Small intestine (tissue), 7 donors: Measurements from ENCODE around the gene MARK4. TPM values are rescaled to one million over a fixed set of nuclear protein-coding genes. Genes with fewer than 3 reads are reported as not detected.

Experiments used
- DNase-seq, 2 donors: peaks; one replicate each; pipeline versions ENCODE4 v3.0.0 to v3.0.0-alpha.2; 2013
- FAIRE-seq: peaks from 2 replicates; lab custom pipeline; 2012; peaks lifted over from hg19 to GRCh38; lab: Jason Lieb, UNC
- H3K27ac ChIP-seq, 3 donors: one replicate each; pipeline ENCODE4 v1.5.1; 2013; ENCODE audit warnings: low read length in 2 of 3, mild to moderate bottlenecking in 2 of 3, control low read depth in 1 of 3, inconsistent platforms in 1 of 3, low read depth in 1 of 3, moderate library complexity in 1 of 3
- H3K27me3 ChIP-seq, 3 donors: one replicate each; pipeline ENCODE4 v1.6.1; 2013; ENCODE audit warnings: low read length in 3 of 3, inconsistent platforms in 1 of 3; ENCODE audit not compliant: control insufficient read depth in 3 of 3, insufficient read depth in 3 of 3
- H3K36me3 ChIP-seq, 3 donors: one replicate each; pipeline ENCODE4 v1.6.1; 2013; ENCODE audit warnings: low read length in 3 of 3, inconsistent platforms in 1 of 3, low read depth in 1 of 3, mild to moderate bottlenecking in 1 of 3, moderate library complexity in 1 of 3; ENCODE audit not compliant: control insufficient read depth in 3 of 3, insufficient read depth in 2 of 3
- H3K4me1 ChIP-seq, 3 donors: one replicate each; pipeline ENCODE4 v1.6.1; 2013; ENCODE audit warnings: low read length in 2 of 3, inconsistent platforms in 1 of 3, low read depth in 1 of 3, mild to moderate bottlenecking in 1 of 3, moderate library complexity in 1 of 3; ENCODE audit not compliant: control insufficient read depth in 3 of 3, insufficient read depth in 2 of 3
- H3K4me3 ChIP-seq, 3 donors: one replicate each; pipeline ENCODE4 v1.5.1; 2013; ENCODE audit warnings: low read length in 3 of 3, control low read depth in 1 of 3, inconsistent platforms in 1 of 3, low read depth in 1 of 3, mild to moderate bottlenecking in 1 of 3, moderate library complexity in 1 of 3
- H3K9me3 ChIP-seq, 2 donors: one replicate each; pipeline ENCODE4 v1.6.1; 2013; ENCODE audit warnings: low read depth in 1 of 2, low read length in 1 of 2; ENCODE audit not compliant: control insufficient read depth in 2 of 2, insufficient read depth in 1 of 2
- WGBS, 3 donors: extraction: QIAGEN DNeasy Blood & Tissue Kit; methylation state at CpG; one replicate each; pipeline ENCODE4 v1.1.7; 2013; 5-methylcytosine and 5-hydroxymethylcytosine counted together
- polyA plus RNA-seq, 4 donors: library from polyadenylated mRNA; stranded (reverse) in 3 of 4; unstranded in 1 of 4; fragments of 200-250 nt in 3 of 4; fragments of 120-200 nt in 1 of 4; gene quantifications; one replicate each; pipeline versions ENCODE4 v1.2.1 to v1.2.3, GENCODE V29; 2013
- donor health status: healthy with polysubstance abuse.
- donor health status: control.
- donor health status: control.
- donor health status: Bipolar disorder and iron deficiency.
- donor health status: healthy.

The MARK4 gene
- polyA plus RNA-seq, 4 donors: 5.1 to 14.2 (median 7.7) TPM

- 92 to 96% (median 96%) methylated on average over 9 to 18 of the region's 18 CpGs for WGBS, 3 donors
- Histone ChIP-seq H3K27me3 (no peaks in the 10 kb centered on the region), H3K27ac (no peak overlapping the region), H3K36me3 (peaks cover 0 to 59% (median 0%) of the 10 kb centered on the region in 3 donors), H3K9me3 (peaks cover 0 to 12% of the 10 kb centered on the region in 2 donors), H3K4me1 (no peaks in the 10 kb centered on the region), H3K4me3 (no peak overlapping the region)
- DNase-seq: no peak
- no peak for FAIRE-seq
These were observed 46.6 kb downstream of the MARK4 start for GRCh38 chr19:45297674-45298073.

GRCh38 chr19:45298264-45298663, 47.2 kb downstream of the MARK4 start:
- WGBS, 3 donors: 87 to 94% (median 94%) methylated on average over 5 of the region's 5 CpGs

DNA sequence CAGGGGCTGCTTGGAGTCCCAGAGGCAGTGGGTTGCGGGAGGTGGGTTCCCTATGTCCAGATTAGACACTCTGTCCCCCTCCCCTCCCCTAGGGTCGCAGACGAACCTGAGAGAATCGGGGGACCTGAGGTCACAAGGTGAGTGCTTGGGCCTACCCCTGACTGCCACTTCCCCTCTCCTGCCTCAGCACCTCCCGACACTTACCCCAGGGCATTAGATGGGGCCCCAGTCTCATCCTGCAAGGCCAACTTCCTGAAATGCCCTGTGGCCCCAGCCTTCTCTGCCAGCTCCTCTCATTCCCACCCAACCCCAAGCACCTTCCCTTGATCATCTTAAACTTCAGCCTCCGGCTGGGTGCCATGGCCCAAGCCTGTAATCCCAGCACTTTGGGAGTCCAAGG, 48.6 kb downstream of the MARK4 start:
- 92 to 95% (median 95%) methylated on average over 2 to 6 of the region's 6 CpGs for WGBS, 3 donors
- DNase-seq (no peak), FAIRE-seq (no peak)

More at GRCh38 chr19:45298264-45298663, 47.2 kb downstream of the MARK4 start:
- H3K27me3 ChIP-seq: no peaks in the 10 kb centered on the region
- peaks cover 0 to 63% (median 0%) of the 10 kb centered on the region in 3 donors for H3K36me3 ChIP-seq
- H3K4me3 ChIP-seq: no peak overlapping the region
- no peak for FAIRE-seq
- peaks cover 0 to 12% of the 10 kb centered on the region in 2 donors for H3K9me3 ChIP-seq
- no peaks in the 10 kb centered on the region for H3K4me1 ChIP-seq
- H3K27ac ChIP-seq: no peak overlapping the region
- DNase-seq: no peak

GRCh38 chr19:45302416-45302815, 51.3 kb downstream of the MARK4 start:
- peaks cover 0 to 35% (median 0%) of the 10 kb centered on the region in 3 donors for H3K36me3 ChIP-seq
- WGBS, 3 donors: 92 to 93% (median 93%) methylated on average over 20 to 27 of the region's 27 CpGs
- no peaks in the 10 kb centered on the region for H3K9me3 ChIP-seq
- H3K4me3 ChIP-seq: no peak overlapping the region
- no peaks in the 10 kb centered on the region for H3K4me1 ChIP-seq
- H3K27me3 ChIP-seq: no peaks in the 10 kb centered on the region
- H3K27ac ChIP-seq: no peak overlapping the region
- FAIRE-seq (no peak), DNase-seq (no peak)

More for the DNA sequence above, 48.6 kb downstream of the MARK4 start:
- Histone ChIP-seq H3K4me1 (no peaks in the 10 kb centered on the region), H3K27ac (no peak overlapping the region), H3K36me3 (peaks cover 0 to 51% (median 0%) of the 10 kb centered on the region in 3 donors), H3K4me3 (no peak overlapping the region), H3K9me3 (peaks cover 0 to 6% of the 10 kb centered on the region in 2 donors), H3K27me3 (no peaks in the 10 kb centered on the region)

DNA sequence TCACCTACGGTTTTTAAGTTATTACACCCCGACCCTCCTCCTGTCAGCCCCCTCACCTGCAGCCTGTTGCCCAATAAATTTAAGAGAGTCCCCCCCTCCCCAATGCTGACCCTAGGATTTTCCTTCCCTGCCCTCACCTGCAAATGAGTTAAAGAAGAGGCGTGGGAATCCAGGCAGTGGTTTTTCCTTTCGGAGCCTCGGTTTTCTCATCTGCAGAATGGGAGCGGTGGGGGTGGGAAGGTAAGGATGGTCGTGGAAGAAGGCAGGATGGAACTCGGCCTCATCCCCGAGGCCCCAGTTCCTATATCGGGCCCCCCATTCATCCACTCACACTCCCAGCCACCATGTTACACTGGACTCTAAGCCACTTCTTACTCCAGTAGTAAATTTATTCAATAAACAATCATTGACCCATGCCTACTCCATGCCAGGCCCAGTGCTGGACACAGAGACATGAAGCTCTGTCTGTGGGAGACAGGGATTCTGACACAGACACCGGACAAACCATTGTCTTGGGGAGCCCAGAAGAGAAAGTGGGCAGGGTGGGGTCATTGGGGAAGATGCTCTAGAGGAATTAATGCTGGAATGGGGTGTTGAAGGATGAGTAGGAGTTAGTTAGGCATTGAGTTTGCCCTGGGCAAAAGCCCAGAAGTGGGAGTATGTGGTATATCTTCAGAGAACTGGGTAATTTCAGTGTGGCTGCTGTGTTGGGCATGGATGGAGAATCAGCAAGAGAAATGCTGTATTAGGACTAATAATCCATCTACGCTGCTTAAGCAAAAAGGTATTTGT, 52.4 kb downstream of the MARK4 start:
- Histone ChIP-seq H3K27me3 (no peaks in the 10 kb centered on the region), H3K4me1 (no peaks in the 10 kb centered on the region), H3K36me3 (peaks cover 0 to 29% (median 0%) of the 10 kb centered on the region in 3 donors), H3K4me3 (no peak overlapping the region), H3K9me3 (no peaks in the 10 kb centered on the region), H3K27ac (no peak overlapping the region)
- 95 to 96% (median 95%) methylated on average over 12 of the region's 12 CpGs for WGBS, 3 donors
- DNase-seq (no peak), FAIRE-seq (no peak)

DNA sequence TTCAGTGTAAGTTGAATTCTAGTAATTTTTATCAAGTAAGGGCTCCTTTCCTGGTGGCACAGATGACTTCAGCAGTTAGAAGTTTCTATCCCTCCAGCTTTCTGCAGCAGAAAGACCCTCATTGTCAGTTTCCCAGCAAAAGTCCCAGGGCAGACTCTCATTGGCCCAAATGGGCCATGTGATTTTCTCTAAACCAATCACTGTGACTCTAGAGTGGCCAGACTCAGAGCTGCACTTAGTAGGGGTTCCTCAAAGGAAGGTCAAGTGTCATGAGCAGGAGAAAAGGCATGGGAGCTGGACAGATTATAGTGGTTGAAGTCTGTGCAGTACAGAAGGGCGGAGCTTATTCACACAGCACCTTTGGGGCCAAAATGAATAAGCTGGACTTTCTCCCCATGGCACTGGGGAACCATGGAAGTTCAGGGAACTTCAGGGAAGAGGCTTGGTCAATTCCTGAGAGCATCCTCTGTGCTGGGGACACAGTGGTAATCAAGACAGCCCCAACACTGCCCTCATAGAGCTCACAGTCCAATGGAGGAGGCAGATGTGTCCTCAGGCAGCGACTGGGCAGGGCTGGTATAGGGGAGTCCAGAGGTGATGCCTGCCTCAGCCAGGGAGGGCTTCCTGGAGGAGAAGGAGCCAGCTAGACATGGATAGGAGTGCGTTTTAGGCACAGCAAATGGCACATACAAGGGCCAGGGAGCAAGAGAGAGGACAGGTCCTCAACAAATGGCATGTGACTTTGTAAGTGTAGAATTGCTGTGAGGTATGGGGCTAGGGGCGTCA, 53.3 kb downstream of the MARK4 start:
- no peaks in the 10 kb centered on the region for H3K4me1 ChIP-seq
- no peak for FAIRE-seq
- no peaks in the 10 kb centered on the region for H3K9me3 ChIP-seq
- WGBS, 3 donors: 67 to 74% (median 70%) methylated on average over 4 of the region's 4 CpGs
- peaks cover 0 to 23% (median 0%) of the 10 kb centered on the region in 3 donors for H3K36me3 ChIP-seq
- H3K4me3 ChIP-seq: no peak overlapping the region
- no peak for DNase-seq
- no peak overlapping the region for H3K27ac ChIP-seq
- no peaks in the 10 kb centered on the region for H3K27me3 ChIP-seq

GRCh38 chr19:45305007-45305406, 53.9 kb downstream of the MARK4 start:
- no peak for FAIRE-seq
- no peaks in the 10 kb centered on the region for H3K27me3 ChIP-seq
- peaks cover 0 to 16% (median 0%) of the 10 kb centered on the region in 3 donors for H3K36me3 ChIP-seq
- no peak overlapping the region for H3K27ac ChIP-seq
- H3K9me3 ChIP-seq: no peaks in the 10 kb centered on the region
- DNase-seq: no peak
- 57 to 67% (median 59%) methylated on average over 4 of the region's 4 CpGs for WGBS, 3 donors
- H3K4me1 ChIP-seq: no peaks in the 10 kb centered on the region
- H3K4me3 ChIP-seq: no peak overlapping the region

DNA sequence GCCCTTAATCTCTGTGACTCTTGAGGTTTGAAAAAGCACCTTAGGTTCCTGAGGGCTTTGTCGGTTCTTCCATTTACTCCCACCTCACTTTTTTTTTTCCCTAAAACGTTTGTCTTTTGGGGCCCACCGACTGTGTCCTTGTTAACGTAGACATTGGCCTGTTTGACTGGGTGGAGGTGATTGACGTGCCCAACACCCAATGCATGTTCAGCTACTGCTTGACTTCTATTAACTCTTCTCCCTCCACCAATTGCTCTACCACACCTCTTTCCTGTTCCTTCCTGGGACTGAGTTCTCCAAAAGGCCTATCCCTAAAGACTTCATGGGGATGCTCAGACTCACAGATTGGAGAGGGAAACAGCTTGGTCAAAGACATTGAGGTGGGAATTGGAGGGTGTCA, 54.4 kb downstream of the MARK4 start:
- Histone ChIP-seq H3K4me1 (no peaks in the 10 kb centered on the region), H3K4me3 (no peak overlapping the region), H3K27me3 (no peaks in the 10 kb centered on the region), H3K27ac (no peak overlapping the region), H3K36me3 (peaks cover 0 to 13% (median 0%) of the 10 kb centered on the region in 3 donors), H3K9me3 (no peaks in the 10 kb centered on the region)
- FAIRE-seq: no peak
- 18 to 23% (median 20%) methylated on average over 5 of the region's 5 CpGs for WGBS, 3 donors
- no peak for DNase-seq
